GM12872 (cell line): ENCODE results near the gene FAM222B.

Experiments used
- TF ChIP-seq, protein P1 (sequence below): IDR thresholded peaks from 3 replicates; pipeline ENCODE4 v1.5.1; 2011; ENCODE audit warnings: low read depth, mild to moderate bottlenecking, low read length, moderate library complexity; ENCODE audit not compliant: insufficient read depth

The FAM222B gene

DNA sequence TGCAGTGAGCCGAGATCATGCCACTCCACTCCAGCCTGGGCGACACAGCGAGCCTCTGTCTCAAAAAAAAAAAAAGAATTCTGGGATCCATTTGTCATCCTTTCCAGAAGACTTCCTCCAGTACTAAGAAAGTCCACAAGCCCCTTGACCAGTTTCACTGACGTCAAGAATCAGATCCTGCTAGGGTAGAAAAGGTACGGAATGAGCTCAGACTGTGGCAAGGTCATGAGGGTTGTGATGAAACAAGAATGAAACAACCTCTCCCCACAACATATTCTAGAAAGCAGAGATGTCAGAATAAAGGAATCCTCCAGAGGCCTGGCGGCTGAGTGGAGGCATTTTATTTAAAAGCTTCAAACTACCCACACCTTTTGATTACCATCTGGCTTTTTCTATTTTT lies 68.9 kb downstream of the FAM222B start:
- TF ChIP-seq, protein P1, sequence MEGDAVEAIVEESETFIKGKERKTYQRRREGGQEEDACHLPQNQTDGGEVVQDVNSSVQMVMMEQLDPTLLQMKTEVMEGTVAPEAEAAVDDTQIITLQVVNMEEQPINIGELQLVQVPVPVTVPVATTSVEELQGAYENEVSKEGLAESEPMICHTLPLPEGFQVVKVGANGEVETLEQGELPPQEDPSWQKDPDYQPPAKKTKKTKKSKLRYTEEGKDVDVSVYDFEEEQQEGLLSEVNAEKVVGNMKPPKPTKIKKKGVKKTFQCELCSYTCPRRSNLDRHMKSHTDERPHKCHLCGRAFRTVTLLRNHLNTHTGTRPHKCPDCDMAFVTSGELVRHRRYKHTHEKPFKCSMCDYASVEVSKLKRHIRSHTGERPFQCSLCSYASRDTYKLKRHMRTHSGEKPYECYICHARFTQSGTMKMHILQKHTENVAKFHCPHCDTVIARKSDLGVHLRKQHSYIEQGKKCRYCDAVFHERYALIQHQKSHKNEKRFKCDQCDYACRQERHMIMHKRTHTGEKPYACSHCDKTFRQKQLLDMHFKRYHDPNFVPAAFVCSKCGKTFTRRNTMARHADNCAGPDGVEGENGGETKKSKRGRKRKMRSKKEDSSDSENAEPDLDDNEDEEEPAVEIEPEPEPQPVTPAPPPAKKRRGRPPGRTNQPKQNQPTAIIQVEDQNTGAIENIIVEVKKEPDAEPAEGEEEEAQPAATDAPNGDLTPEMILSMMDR = no peak

DNA sequence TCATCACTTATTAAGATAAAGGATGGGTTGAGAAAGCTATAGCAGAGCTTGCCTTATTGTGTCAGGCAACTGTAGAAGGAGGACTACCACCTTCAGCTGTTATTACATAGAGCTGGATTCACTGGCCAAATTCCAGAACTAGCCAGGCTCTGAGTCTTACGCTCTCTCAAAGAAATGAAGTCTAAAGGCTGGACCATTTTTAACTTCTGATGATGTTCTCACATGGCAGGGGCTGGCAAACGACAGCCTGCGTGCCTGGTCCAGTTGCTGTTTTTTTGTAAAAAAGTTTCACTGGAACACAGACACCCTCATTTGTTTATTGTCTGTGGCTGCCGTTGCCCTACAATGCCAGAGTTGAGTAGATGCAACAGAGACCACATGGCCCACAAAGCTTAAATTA lies 77.6 kb downstream of the FAM222B start:
- TF ChIP-seq, protein P1 = no peak

DNA sequence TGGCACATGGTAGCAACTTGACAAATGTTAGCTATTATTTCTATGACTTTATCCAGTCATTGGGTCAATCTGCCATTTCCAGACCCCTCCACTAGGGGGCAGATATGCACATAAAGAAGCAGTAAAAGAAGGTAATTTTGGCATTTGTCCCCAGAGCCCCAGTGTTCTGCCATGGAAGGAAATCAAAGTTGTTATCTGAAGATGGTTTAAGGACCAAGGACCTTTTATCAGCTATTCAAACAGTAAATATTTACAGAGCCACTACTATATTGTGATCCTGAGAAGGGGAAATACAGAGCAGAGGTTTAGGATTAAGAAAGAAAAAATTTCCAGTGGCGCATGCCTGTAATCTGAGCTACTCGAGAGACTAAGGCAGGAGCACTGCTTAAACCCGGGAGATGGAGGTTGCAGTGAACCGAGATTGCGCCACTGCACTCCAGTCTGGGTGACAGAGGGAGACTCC lies 78.8 kb downstream of the FAM222B start:
- TF ChIP-seq, protein P1 = peak; percentile 80

DNA sequence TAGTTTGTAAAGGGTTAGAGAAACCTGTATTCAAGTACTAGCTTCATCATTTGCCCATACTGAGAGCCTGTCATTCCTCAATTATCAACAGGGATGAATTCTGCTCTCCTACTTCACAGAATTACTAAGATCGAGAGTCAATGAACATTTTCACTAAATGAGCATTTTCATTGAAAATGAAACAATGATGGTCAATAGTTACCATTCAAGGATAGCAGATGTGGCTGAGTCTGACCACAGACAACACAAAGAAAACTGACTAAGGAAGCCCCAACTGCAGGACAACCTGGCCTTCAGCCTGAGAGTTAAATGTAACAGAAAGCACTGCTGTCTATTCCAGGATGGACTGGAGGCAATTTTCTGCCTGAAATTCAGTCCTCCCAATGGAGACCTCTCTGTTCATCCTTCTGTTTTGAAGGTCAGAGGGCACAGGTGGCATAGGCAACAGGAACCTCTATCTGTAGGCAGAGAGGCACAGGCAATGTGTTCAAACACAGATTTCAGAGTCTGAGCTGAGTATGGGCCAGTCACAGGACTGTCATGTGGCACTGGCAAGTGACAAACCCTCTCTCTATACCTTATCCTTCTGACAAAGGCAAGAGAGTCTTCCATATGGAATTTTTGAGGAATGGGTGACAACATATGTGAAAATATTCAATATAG lies 79.3 kb downstream of the FAM222B start:
- TF ChIP-seq, protein P1 = no peak

DNA sequence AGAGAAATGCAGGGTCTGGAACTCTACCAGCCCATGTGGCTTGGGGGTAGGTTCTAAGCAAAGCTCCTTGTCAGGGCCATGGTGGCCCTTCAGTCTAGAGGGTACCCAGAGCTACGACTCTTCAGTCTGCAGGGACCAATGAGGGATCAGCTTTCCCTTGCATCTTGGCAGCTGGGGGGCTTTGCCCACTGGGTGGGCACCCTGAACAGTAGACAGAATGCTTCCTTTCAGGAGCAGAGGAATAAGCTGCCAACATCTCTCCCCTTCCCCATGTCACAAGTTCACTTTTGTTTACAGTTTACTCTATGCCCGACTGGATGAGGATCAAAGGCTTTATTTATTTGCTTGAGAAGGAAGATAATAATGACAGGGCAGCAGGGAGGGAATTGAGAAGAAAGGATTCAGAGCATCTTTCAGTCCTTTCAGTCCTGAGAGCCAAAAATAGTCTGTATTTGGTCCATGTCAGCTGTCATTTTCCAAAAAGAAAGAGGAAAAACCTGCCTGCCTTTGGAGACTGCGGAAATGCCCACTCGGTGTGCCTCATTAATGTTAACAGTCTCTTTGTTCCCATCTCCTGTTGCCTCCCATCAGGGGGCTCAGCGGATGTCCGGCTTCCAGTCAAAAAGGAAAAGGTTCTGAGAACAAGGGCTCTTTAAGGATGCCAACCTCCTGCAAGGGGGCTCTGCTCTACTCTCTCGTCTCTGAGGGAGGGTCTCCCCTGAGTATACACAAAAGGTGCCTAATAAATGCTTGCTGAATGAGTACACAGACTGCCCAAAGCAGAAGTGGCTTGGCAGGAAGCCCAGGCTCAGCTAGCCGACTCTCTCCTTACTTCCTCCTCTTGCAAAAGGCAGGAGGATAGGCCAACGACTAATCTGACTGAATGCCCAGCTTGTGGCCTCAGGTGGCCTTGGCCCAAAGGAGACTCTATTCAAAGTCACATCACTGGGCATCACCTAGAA lies 81.7 kb downstream of the FAM222B start:
- TF ChIP-seq, protein P1 = no peak

DNA sequence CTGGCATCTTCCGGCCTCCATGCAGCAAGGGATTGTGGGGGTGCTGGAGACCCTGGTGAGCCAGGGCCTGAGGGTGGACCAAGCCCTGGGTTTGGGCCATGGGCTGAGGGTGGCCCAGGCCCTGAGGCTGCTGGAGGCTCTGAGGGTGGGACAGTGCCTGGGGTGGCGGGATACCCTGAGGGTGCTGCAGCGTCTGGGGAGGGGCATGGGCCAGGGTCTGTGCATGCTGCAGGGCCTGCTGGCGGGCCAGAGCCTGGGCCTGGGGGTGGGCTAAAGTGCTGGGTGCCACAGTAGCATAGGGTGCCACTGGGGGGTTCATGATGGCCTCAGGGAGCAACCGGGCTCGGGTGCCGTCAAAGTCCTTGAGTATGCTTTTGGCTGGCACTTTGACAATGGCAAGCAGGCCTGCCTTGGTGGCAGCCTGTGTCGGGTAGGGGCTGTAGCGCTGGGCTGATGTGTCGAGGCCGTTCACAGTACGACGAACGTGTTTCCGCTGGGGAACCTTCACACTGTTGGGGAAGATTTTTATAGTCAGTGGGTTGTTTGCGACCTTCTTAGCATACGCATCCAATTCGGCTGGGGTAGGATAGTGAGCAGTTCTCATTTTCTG lies 83.2 kb downstream of the FAM222B start:
- TF ChIP-seq, protein P1 = no peak
